Stimulated activated CD4-positive, alpha-beta T cell treated with anti-CD3 and anti-CD28 coated beads, Interleukin-12 subunit alpha, Interleukin-12 subunit beta, amount 100 ng/mL, for 24 hours (primary cell): ENCODE results near the gene FAM181A.
A peak's percentile ranks its signal among the peaks of the same experiment; 100 is the strongest.

Source experiments
- DNase-seq, 2 experiments: peaks; one replicate each; pipeline ENCODE4 v3.0.0-alpha.2; 2020; ENCODE audit warnings: low read depth in 2 of 2

The FAM181A gene

DNA sequence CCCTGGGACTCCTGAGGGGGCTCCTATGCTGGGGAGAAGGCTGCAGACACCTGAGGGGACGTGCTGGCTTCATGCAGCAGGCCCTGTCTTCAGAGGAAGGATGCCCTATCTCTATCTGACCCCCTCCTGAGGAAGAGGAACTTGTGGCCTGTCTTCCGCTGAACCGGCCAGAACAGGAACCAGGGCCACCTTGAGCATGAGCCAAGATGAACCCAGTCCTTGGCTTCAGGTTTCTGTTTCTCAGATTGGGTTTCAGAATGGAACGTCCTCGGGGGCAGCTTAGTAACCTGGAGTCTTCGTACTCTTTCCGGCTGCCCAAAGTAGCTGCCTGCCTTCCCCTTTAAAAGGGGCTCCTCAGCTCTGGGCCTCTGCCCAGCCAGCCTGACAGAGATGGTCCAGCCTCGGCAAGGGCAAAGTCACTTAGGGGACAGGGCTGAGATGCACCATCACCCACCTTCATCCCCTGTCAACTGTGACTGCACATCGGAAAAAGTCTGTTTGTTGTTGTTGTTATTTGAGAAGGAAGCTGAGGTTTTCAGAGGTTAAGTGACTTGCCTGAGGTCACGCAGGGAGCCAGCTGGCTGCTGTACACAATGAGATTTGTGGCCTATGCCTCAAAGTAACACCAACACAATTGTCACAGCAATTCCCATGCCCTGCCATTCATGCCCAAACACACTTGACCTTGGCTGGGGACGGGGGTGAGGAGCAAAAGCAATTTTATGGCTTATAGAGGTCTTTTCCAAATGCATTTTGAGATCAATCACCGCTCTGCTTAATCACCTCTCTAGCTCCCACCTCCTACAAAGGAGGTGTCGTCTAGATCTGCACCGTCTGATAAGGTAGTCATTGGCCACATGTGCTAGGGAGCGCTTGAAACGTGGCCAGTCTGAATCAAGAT, 35.8 kb downstream of the FAM181A start:
- no peak for DNase-seq

DNA sequence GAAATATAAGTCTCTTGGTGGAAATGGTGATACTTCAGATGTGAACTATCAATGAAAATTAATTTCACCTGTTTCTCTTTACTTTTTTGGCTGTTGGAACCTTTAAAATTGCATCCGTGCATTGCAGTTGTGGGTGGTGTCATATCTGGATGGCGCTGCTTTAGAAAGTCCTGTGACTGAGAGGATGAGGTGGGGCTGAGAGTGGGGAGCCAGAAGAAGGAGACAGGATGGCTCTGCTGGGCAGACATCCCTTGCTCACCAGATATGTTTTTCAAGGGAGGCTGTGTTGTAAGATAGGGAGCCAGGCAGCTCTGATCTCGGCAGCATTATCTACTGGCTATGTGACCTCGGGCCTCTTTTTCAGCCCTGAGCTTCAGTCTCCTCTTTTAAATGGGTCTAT, 36.5 kb downstream of the FAM181A start:
- no peak for DNase-seq

DNA sequence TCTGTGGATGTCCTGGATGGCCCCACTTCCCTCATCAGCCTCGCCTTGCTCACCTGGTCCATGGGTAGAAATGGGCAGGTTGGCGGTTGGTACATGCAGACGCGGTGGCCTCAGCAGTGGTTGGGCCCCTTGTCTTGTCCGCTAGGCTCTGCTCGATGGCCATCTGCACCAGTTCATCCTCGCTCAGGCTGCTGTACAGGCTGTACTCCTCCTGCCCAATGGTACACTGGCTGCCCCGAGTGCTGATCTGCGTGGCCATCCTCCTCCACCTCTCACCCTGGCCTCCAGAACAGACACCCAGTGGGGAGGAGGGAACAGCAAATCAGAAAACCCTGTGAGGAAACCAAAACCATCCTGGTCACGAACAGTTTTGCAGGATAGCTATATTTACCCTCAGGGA, 37.1 kb downstream of the FAM181A start:
- no peak for DNase-seq

- no peak for DNase-seq
Observed at GRCh38 chr14:93964820-93965286, 37.7 kb downstream of the FAM181A start.

- no peak for DNase-seq
Observed at GRCh38 chr14:93965287-93965821, 38.2 kb downstream of the FAM181A start.

- DNase-seq: no peak
Observed at GRCh38 chr14:93965946-93966474, 38.9 kb downstream of the FAM181A start.

- no peak for DNase-seq
Observed at GRCh38 chr14:93967637-93968250, 40.6 kb downstream of the FAM181A start.

- DNase-seq: no peak
Observed at GRCh38 chr14:93969082-93969828, 42.1 kb downstream of the FAM181A start.

- peak in 1 of 2 experiments; percentile 52 for DNase-seq
Observed at GRCh38 chr14:93970585-93970964, 43.4 kb downstream of the FAM181A start.

- DNase-seq: peak in 1 of 2 experiments; percentile 57
Observed at GRCh38 chr14:93970965-93971634, 44.0 kb downstream of the FAM181A start.

GRCh38 chr14:93971635-93972027, 44.5 kb downstream of the FAM181A start:
- DNase-seq: no peak

DNA sequence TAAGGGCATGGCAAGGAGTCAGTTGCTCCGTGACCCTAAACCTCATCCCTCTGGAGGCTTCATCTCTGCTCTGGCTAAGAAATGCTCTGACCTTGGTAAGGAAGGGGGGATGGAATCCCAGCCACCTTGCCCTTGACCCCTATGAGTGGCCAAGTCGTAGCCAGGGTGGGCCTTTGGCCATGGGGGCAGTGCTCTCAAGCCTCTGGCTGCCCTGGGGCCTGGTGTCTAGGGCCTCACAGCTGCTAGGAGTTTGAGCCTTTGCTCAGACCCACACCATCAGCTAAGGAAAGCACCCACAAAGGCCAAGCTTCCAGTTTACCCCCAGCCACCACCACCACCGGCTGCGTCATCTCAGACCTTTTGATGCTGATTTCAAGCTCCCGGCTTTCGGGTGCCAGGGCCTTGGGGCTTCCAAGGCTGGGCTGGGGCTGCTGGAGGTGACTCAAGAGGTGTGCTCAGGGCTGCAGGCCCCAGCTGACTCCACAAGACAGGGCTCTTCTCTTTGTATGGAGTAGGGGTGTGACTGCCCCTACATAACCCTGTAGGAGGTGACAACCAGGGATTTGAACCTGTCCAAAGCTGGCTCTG, 45.6 kb downstream of the FAM181A start:
- no peak for DNase-seq

GRCh38 chr14:93973607-93974006, 46.5 kb downstream of the FAM181A start:
- no peak for DNase-seq

DNA sequence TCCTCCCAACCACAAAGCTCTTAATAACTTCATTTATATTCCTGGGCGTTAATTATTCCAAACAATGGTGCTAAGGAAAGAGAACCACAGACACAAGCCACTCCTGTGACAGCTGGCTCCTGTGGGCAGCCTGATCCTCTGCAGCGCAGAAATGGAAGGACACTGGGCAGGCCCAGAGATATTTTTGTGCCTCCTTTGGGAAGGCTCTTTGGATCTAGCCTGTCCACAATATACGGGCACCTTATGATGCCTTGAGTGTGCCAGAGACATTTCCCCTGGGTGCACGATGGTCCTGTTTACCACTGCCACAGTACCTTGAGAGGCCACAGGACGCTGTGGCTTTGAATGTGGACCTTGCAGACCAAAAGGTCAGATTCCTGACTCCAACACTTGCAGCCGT, 47.2 kb downstream of the FAM181A start:
- no peak for DNase-seq

- DNase-seq: no peak
Observed at GRCh38 chr14:93974833-93975232, 47.7 kb downstream of the FAM181A start.

GRCh38 chr14:93975791-93976476, 48.8 kb downstream of the FAM181A start:
- no peak for DNase-seq

DNA sequence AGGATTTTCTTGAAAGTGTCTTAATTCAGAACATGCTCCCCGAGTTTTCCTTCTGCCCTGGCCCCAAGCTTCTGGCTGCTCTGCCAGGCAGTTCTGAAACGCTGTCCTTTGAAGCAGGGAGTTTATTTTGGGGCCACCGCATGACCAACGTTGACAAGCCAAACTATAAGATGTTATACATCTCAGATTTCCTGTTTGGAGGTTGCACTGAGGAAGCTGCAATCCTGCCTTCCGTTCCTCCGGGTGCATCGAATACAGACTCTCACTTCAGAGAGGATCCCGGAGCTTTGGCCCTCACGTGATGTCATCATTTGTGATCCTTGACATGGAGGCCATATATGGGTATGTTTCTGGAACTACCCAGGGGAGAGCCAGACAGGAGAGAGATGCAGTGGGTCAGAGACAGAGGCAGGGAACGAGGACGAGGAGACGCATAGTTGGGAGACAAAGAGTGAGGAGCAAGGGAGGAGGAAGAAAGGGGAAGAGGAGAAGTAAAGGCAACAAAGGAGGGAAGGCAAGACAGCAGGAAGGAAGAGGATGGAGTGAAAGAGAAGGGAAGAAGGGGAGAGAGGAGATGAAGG, 49.4 kb downstream of the FAM181A start, which contains the start of gene ASB2:
TSS of gene ASB2 (minus strand) at position 94 of the 581 bp plus-strand sequence. CDS start 12,031 bp downstream, outside the sequence.
- DNase-seq: no peak

GRCh38 chr14:93977171-93977570, 50.0 kb downstream of the FAM181A start:
- DNase-seq: no peak

- DNase-seq: peak; percentile 60 to 63
Observed at GRCh38 chr14:93977790-93978581, 50.8 kb downstream of the FAM181A start.
